Lung (tissue), 12 donors: ENCODE data around the gene RNF112. TPM values are rescaled to one million over a fixed set of nuclear protein-coding genes. Genes with fewer than 3 reads are reported as not detected.
A peak's percentile ranks its signal among the peaks of the same experiment; 100 is the strongest.

Experiments
- ATAC-seq: fragments of 200-7000 bp; cut with Tn5 transposase; one replicate; pipeline ENCODE4 v1.9.1; 2020; ENCODE audit warnings: moderate number of reproducible peaks; ENCODE audit not compliant: insufficient read depth, low FRiP score
- DNase-seq, 3 donors: peaks; one replicate each; pipeline ENCODE4 v3.0.0-alpha.2; 2013 to 2017
- H3K27ac ChIP-seq, 2 donors: one replicate each; pipeline ENCODE4 v1.5.1; 2013; ENCODE audit warnings: mild to moderate bottlenecking in 2 of 2, moderate library complexity in 2 of 2, control low read depth in 1 of 2, inconsistent platforms in 1 of 2, low read depth in 1 of 2, low read length in 1 of 2
- H3K27me3 ChIP-seq, 3 donors: one replicate each; pipeline ENCODE4 v1.5.1; 2013; ENCODE audit warnings: low read length in 2 of 3; ENCODE audit not compliant: control insufficient read depth in 3 of 3, insufficient read depth in 3 of 3
- H3K36me3 ChIP-seq, 4 donors: one replicate each; pipeline ENCODE4 v1.5.1; 2013; ENCODE audit warnings: low read length in 4 of 4, mild to moderate bottlenecking in 1 of 4, moderate library complexity in 1 of 4; ENCODE audit not compliant: control insufficient read depth in 4 of 4, insufficient read depth in 4 of 4
- H3K4me1 ChIP-seq, 5 donors: one replicate each; pipeline ENCODE4 v1.5.1; 2013; ENCODE audit warnings: low read length in 5 of 5, mild to moderate bottlenecking in 2 of 5, moderate library complexity in 1 of 5; ENCODE audit not compliant: control insufficient read depth in 5 of 5, insufficient read depth in 5 of 5
- H3K4me3 ChIP-seq: one replicate; pipeline ENCODE4 v1.5.1; 2013; ENCODE audit warnings: mild to moderate bottlenecking, control low read depth, moderate library complexity
- H3K9ac ChIP-seq, 2 donors: one replicate each; pipeline ENCODE4 v1.5.1; 2013; ENCODE audit warnings: low read length in 2 of 2, control low read depth in 1 of 2; ENCODE audit not compliant: insufficient read depth in 1 of 2
- H3K9me3 ChIP-seq, 4 donors: one replicate each; pipeline ENCODE4 v1.5.1; 2013; ENCODE audit warnings: low read length in 3 of 4, mild to moderate bottlenecking in 1 of 4, moderate library complexity in 1 of 4; ENCODE audit not compliant: control insufficient read depth in 4 of 4, insufficient read depth in 3 of 4
- WGBS, 2 donors: extraction: QIAGEN DNeasy Blood & Tissue Kit; methylation state at CpG; one replicate each; pipeline ENCODE4 v1.1.7; 2013; 5-methylcytosine and 5-hydroxymethylcytosine counted together
- polyA plus RNA-seq, 2 donors: library from polyadenylated mRNA; stranded (reverse); fragments of 200-250 nt; gene quantifications; one replicate each; pipeline ENCODE4 v1.2.1, GENCODE V29; 2013
- total RNA-seq, 2 donors: library from RNA; depleted of rRNA in 1 of 2; stranded (reverse); fragments of >200 nt in 1 of 2; gene quantifications; one replicate each; pipeline ENCODE4 v1.2.1, GENCODE V29; 2014 to 2021
- TF ChIP-seq, protein P1 (sequence below): IDR thresholded peaks from 2 replicates; pipeline ENCODE4 v1.5.1; 2012; ENCODE audit warnings: mild to moderate bottlenecking; ENCODE audit errors: control extremely low read depth, extremely low read depth
- donor health status: control.
- donor health status: control.
- donor health status: Bipolar disorder and iron deficiency.
- donor health status: healthy.
- donor health status: DM: yes; HTN: yes; CAD: no.

The RNF112 gene
- total and polyA plus RNA-seq, 4 donors: 2.4 to 6.9 (median 3.3) TPM

DNA sequence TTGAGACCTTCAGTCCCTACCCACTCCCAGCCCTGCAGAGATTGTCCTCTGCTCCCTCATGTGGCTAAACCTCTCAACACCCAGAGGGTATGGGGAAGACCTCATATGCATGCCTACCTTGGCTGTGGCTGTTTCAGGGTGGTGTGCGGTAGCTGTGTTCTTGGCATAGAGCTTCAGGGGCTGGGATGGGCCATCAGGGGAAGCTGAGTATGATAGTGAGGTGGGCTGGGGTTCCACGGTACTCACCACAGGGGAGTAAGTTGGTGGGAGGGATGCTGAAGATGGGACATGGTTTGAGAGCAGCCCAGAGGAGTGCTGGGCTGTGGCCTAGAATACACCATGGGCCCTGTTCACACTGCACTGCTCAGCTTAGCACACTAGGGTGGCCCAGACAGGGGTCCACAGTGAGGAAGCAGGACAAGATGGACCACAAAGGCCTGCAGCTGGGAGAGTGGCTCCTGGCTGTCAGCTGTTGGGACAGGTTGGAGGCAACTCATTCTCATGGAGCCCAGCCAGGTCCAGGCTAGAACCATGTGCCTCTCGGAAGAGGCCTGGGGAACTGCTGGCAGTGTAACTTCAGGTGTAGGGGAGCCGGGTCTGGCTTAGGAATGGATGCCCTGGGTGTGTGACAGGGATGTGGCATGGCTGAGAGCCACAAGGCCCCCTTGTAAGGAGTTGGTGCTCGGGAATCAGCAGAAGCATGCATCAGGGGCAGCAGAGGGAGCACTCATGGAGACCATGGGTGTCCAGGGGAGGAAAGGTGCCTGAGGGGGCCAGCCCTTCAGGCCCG is 27.2 kb upstream of the RNF112 start:
- TF ChIP-seq, protein P1, sequence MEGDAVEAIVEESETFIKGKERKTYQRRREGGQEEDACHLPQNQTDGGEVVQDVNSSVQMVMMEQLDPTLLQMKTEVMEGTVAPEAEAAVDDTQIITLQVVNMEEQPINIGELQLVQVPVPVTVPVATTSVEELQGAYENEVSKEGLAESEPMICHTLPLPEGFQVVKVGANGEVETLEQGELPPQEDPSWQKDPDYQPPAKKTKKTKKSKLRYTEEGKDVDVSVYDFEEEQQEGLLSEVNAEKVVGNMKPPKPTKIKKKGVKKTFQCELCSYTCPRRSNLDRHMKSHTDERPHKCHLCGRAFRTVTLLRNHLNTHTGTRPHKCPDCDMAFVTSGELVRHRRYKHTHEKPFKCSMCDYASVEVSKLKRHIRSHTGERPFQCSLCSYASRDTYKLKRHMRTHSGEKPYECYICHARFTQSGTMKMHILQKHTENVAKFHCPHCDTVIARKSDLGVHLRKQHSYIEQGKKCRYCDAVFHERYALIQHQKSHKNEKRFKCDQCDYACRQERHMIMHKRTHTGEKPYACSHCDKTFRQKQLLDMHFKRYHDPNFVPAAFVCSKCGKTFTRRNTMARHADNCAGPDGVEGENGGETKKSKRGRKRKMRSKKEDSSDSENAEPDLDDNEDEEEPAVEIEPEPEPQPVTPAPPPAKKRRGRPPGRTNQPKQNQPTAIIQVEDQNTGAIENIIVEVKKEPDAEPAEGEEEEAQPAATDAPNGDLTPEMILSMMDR: no peak
- peak overlapping the region; percentile 34 to 45 for H3K27ac ChIP-seq
- ATAC-seq (no peak), DNase-seq (no peak)
- peaks cover 0 to 2% (median 0%) of the 10 kb centered on the region in 4 donors for H3K9me3 ChIP-seq
- peaks cover 0 to 76% (median 43%) of the 10 kb centered on the region in 5 donors for H3K4me1 ChIP-seq
- H3K4me3 ChIP-seq: no peak overlapping the region
- WGBS, 2 donors: 84 to 94% methylated on average over 6 of the region's 6 CpGs
- peaks cover 3 to 59% (median 50%) of the 10 kb centered on the region in 4 donors for H3K36me3 ChIP-seq
- no peaks in the 10 kb centered on the region for H3K27me3 ChIP-seq
- peak overlapping the region in 1 of 2 donors; percentile 10 for H3K9ac ChIP-seq

DNA sequence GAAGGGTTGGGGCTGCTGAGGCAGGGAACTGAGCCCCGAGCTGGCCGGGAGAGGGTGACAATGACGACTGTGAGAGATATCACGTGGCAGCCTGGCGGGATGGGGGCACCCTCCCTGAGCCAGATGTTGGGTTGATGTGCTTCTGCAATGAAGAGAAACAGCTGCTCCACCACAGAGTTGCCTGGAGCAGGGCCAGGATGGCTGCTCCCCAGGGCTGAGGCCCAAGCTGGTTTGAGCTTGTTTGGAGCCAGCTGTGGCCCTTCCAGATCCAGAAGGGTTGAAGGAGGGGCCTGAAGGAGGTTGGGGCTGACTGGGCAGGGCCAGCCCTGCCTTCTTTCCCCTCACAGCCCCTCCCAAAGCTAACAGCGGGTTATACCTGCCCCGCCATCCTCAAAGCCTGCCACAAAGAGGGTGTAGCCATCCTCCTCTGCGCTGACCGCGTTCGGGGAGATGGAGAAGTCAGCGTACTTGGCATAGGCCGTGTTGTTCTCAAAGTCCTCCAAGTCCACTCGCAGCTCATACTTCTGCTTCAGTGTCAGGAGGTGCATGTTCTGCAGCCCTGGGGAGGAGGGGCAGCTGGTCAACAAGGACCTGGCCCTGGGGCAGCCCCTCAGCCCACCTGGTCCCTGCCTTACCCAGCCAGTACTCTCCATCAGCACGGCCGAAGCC is 26.2 kb upstream of the RNF112 start:
- Histone ChIP-seq H3K9me3 (peaks cover 0 to 2% (median 0%) of the 10 kb centered on the region in 4 donors), H3K4me1 (peaks cover 0 to 76% (median 48%) of the 10 kb centered on the region in 5 donors), H3K36me3 (peaks cover 3 to 51% (median 44%) of the 10 kb centered on the region in 4 donors), H3K4me3 (no peak overlapping the region), H3K9ac (no peak overlapping the region), H3K27me3 (no peaks in the 10 kb centered on the region), H3K27ac (peak overlapping the region; percentile 51 to 69)
- WGBS, 2 donors: 31 to 53% methylated on average over 16 of the region's 16 CpGs
- ATAC-seq: peak; percentile 45
- TF ChIP-seq, protein P1: no peak
- DNase-seq: peak; percentile 98 to 99 (median 99)

DNA sequence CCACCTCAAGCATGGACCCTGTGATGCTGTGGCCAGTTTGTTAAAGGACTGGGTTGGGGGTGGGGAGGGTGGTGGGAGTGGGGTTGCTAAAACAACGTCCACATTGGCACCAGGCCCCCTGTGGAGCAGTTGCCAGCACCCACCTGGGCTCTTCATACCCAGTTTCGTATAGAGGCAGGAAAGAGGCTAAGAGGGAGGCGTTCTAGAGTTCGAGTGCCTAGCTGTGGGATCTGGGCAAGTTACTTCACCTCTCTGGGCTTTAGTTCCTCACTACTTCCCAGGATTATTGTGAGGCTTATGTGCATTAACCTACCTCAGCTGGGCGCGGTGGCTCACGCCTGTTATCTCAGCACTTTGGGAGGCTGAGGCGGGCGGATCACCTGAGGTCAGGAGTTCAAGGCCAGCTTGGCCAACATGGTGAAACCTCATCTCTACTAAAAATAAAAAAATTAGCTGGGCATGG is 25.5 kb upstream of the RNF112 start:
- peak overlapping the region in 1 of 2 donors; percentile 36 for H3K9ac ChIP-seq
- no peak overlapping the region for H3K4me3 ChIP-seq
- H3K9me3 ChIP-seq: peaks cover 0 to 2% (median 0%) of the 10 kb centered on the region in 4 donors
- DNase-seq (no peak), ATAC-seq (no peak)
- H3K27ac ChIP-seq: peak overlapping the region; percentile 51 to 69
- TF ChIP-seq, protein P1: no peak
- H3K27me3 ChIP-seq: no peaks in the 10 kb centered on the region
- H3K4me1 ChIP-seq: peaks cover 0 to 79% (median 49%) of the 10 kb centered on the region in 5 donors
- 78 to 83% methylated on average over 9 of the region's 9 CpGs for WGBS, 2 donors
- peaks cover 3 to 47% (median 37%) of the 10 kb centered on the region in 4 donors for H3K36me3 ChIP-seq
